ENCODE measurements around the gene LTBP1. TPM values are rescaled to one million over a fixed set of nuclear protein-coding genes. Genes with fewer than 3 reads are reported as not detected.

Gene LTBP1, protein sequence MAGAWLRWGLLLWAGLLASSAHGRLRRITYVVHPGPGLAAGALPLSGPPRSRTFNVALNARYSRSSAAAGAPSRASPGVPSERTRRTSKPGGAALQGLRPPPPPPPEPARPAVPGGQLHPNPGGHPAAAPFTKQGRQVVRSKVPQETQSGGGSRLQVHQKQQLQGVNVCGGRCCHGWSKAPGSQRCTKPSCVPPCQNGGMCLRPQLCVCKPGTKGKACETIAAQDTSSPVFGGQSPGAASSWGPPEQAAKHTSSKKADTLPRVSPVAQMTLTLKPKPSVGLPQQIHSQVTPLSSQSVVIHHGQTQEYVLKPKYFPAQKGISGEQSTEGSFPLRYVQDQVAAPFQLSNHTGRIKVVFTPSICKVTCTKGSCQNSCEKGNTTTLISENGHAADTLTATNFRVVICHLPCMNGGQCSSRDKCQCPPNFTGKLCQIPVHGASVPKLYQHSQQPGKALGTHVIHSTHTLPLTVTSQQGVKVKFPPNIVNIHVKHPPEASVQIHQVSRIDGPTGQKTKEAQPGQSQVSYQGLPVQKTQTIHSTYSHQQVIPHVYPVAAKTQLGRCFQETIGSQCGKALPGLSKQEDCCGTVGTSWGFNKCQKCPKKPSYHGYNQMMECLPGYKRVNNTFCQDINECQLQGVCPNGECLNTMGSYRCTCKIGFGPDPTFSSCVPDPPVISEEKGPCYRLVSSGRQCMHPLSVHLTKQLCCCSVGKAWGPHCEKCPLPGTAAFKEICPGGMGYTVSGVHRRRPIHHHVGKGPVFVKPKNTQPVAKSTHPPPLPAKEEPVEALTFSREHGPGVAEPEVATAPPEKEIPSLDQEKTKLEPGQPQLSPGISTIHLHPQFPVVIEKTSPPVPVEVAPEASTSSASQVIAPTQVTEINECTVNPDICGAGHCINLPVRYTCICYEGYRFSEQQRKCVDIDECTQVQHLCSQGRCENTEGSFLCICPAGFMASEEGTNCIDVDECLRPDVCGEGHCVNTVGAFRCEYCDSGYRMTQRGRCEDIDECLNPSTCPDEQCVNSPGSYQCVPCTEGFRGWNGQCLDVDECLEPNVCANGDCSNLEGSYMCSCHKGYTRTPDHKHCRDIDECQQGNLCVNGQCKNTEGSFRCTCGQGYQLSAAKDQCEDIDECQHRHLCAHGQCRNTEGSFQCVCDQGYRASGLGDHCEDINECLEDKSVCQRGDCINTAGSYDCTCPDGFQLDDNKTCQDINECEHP (N-terminal part only)
- total RNA-seq: 27.4 and 55.7 TPM in 2 replicates

DNA sequence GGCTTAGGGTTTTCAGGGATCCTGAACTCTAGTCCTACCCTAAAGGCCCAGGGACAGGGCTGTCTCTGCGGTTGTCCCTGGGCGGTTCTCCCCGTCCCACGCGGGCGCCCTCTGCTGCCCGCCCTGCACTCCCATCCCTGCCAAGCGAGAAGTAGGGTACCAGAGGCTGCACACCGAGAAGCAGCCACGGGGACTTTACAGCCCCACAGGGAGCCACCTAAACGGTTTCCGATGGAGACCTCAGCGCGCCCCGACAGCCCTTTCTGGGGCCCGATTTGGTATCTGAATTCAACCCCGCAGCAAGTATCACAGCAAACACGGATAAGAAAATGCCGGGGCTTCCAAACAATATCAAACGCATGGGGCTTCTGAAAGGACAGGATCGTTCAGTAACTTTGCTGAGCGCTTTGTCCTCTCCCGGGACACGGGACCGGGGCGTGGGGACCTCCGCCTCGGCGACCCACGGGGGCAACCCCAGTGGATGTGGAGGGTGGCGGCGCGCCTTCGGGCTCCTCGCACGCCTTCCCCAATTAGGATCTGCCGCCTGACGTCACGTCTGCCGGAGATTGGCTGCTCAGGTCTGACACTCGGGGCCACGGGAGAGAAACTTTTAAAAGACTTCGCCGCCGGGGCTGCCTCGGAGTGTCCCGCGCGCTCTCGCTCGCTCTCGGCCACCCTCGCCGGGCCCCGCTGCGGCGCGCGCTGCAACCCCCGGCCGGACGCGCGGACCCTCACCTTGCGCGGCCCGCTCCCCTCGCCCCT, at the start of gene LTBP1:
TSS of gene LTBP1 (plus strand) at position 640 of the 762 bp plus-strand sequence. CDS start 372 bp downstream, outside the sequence.

Data from pericardium fibroblast (primary cell).